Esophagus muscularis mucosa (tissue), 4 donors: ENCODE results near the gene CABCOCO1. TPM values are rescaled to one million over a fixed set of nuclear protein-coding genes. Genes with fewer than 3 reads are reported as not detected.
A peak's percentile ranks its signal among the peaks of the same experiment; 100 is the strongest.

Experiments
- DNase-seq: peaks from one replicate; pipeline ENCODE4 v3.0.0-alpha.2; 2017; ENCODE audit errors: extremely low spot score
- H3K27ac ChIP-seq, 4 donors: fragments of 200-600 bp; sonication (generic); replicated peaks in 1 of 4; 1 replicate in 3 of 4; 2 replicates in 1 of 4; pipeline ENCODE4 v1.5.1; 2016 to 2019; ENCODE audit warnings: mild to moderate bottlenecking in 1 of 4
- H3K27me3 ChIP-seq, 4 donors: fragments of 200-600 bp; sonication (generic); one replicate each; pipeline versions ENCODE4 v1.5.1 to v1.6.0; 2016 to 2019
- H3K36me3 ChIP-seq, 4 donors: fragments of 200-600 bp; sonication (generic); one replicate each; pipeline ENCODE4 v1.5.1; 2016 to 2019
- H3K4me1 ChIP-seq, 4 donors: fragments of 200-600 bp; sonication (generic); one replicate each; pipeline ENCODE4 v1.5.1; 2016 to 2019
- H3K4me3 ChIP-seq, 4 donors: fragments of 200-600 bp; sonication (generic); 1 replicate in 2 of 4; 2 replicates in 2 of 4; pipeline ENCODE4 v1.5.1; 2016 to 2019; ENCODE audit warnings: mild to moderate bottlenecking in 4 of 4, moderate library complexity in 1 of 4
- H3K9me3 ChIP-seq, 4 donors: fragments of 200-600 bp; sonication (generic); 1 replicate in 3 of 4; 2 replicates in 1 of 4; pipeline ENCODE4 v1.5.1; 2016 to 2019
- CTCF ChIP-seq, 3 experiments: fragments of 200-600 bp in 2 of 3; fragments of 450-650 bp in 1 of 3; sonication (generic) in 2 of 3; IDR thresholded peaks; one replicate each; pipeline ENCODE4 v1.5.1; 2017 to 2019; ENCODE audit warnings: antibody characterized with exemption in 3 of 3, mild to moderate bottlenecking in 2 of 3, moderate library complexity in 1 of 3
- EP300 ChIP-seq: sonication (generic); formaldehyde crosslinking; IDR thresholded peaks from one replicate; pipeline ENCODE4 v1.6.1; 2017; ENCODE audit warnings: antibody characterized with exemption
- POLR2A ChIP-seq: fragments of 450-650 bp; IDR thresholded peaks from one replicate; pipeline ENCODE4 v1.6.1; 2017; ENCODE audit warnings: antibody characterized with exemption, moderate library complexity, mild to moderate bottlenecking, low read depth
- POLR2AphosphoS5 ChIP-seq, 2 donors: sonication (generic); formaldehyde crosslinking; IDR thresholded peaks; one replicate each; pipeline ENCODE4 v1.6.1; 2017; ENCODE audit warnings: antibody characterized with exemption in 2 of 2
- WGBS: methylation state at CpG from one replicate; pipeline ENCODE4 v1.1.5; 2018; 5-methylcytosine and 5-hydroxymethylcytosine counted together
- intact Hi-C: fragments of 100-400 bp; cut with DNase I; formaldehyde crosslinking; loops from one replicate; pipeline ENCODE4 v1.15.1; 2023
- total RNA-seq, 4 donors: library from RNA; depleted of rRNA; stranded (reverse); fragments of >200 nt; gene quantifications; one replicate each; pipeline versions ENCODE4 v1.1.0 to v1.2.1, GENCODE V29; 2016

The CABCOCO1 gene
- total RNA-seq, 4 donors from 2014 or later, result 0.83 to 2.7 (median 1.8) TPM

- Histone ChIP-seq H3K9me3 (no peaks in the 10 kb centered on the region), H3K4me3 (no peak overlapping the region), H3K27me3 (no peaks in the 10 kb centered on the region), H3K4me1 (peaks cover 3 to 58% (median 53%) of the 10 kb centered on the region in 4 donors), H3K36me3 (no peaks in the 10 kb centered on the region), H3K27ac (peak overlapping the region in 3 of 4 donors; percentile 6 to 62 (median 61))
- DNase-seq, result no peak
- intact Hi-C loops, result loop anchor here (5.0 kb wide), 1 partner anchor 43 kb away; no protein-coding TSS in a partner anchor
- 41% methylated on average over 4 of the region's 5 CpGs for WGBS
- TF ChIP-seq EP300 (no peak), POLR2A (no peak), CTCF (IDR thresholded peaks at IDR 0.05) (no peak), POLR2AphosphoS5 (IDR thresholded peaks at IDR 0.05) (no peak)
These were observed 131.3 kb downstream of the CABCOCO1 start for GRCh38 chr10:61793760-61794703.

- no peaks in the 10 kb centered on the region for H3K27me3 ChIP-seq
- TF ChIP-seq POLR2A (no peak), EP300 (no peak), POLR2AphosphoS5 (IDR thresholded peaks at IDR 0.05) (no peak), CTCF (IDR thresholded peaks at IDR 0.05) (no peak)
- peaks cover 3 to 57% (median 53%) of the 10 kb centered on the region in 4 donors for H3K4me1 ChIP-seq
- no peak overlapping the region for H3K4me3 ChIP-seq
- no peak overlapping the region for H3K27ac ChIP-seq
- no peaks in the 10 kb centered on the region for H3K9me3 ChIP-seq
- no peaks in the 10 kb centered on the region for H3K36me3 ChIP-seq
- intact Hi-C loops, result no loop called here
- no peak for DNase-seq
- WGBS, result 94% methylated on average over 2 of the region's 2 CpGs
These were observed 132.4 kb downstream of the CABCOCO1 start for GRCh38 chr10:61795147-61795546.

GRCh38 chr10:61795551-61795950 lies 132.8 kb downstream of the CABCOCO1 start:
- H3K4me3 ChIP-seq, result no peak overlapping the region
- no peaks in the 10 kb centered on the region for H3K9me3 ChIP-seq
- TF ChIP-seq POLR2A (no peak), CTCF (IDR thresholded peaks at IDR 0.05) (no peak), POLR2AphosphoS5 (IDR thresholded peaks at IDR 0.05) (no peak), EP300 (no peak)
- no peaks in the 10 kb centered on the region for H3K27me3 ChIP-seq
- WGBS, result 96% methylated on average over 3 of the region's 3 CpGs
- intact Hi-C loops, result no loop called here
- H3K27ac ChIP-seq, result no peak overlapping the region
- DNase-seq, result peak; percentile 31
- peaks cover 3 to 55% (median 50%) of the 10 kb centered on the region in 4 donors for H3K4me1 ChIP-seq
- H3K36me3 ChIP-seq, result no peaks in the 10 kb centered on the region

GRCh38 chr10:61796785-61797184 lies 134.1 kb downstream of the CABCOCO1 start:
- TF ChIP-seq EP300, result no peak
- TF ChIP-seq POLR2AphosphoS5 (IDR thresholded peaks at IDR 0.05), result no peak
- TF ChIP-seq CTCF (IDR thresholded peaks at IDR 0.05), result no peak
- no peak for TF ChIP-seq POLR2A

More at GRCh38 chr10:61796785-61797184, 134.1 kb downstream of the CABCOCO1 start:
- no peak for DNase-seq
- intact Hi-C loops, result no loop called here
- Histone ChIP-seq H3K4me3 (no peak overlapping the region), H3K9me3 (no peaks in the 10 kb centered on the region), H3K4me1 (peaks cover 3 to 42% (median 38%) of the 10 kb centered on the region in 4 donors), H3K27ac (no peak overlapping the region), H3K36me3 (no peaks in the 10 kb centered on the region), H3K27me3 (no peaks in the 10 kb centered on the region)
- 100% methylated on average over 1 of the region's 1 CpG for WGBS
